Trophoblast cell (in vitro differentiated cells and primary cell): ENCODE measurements around the gene TM9SF2.

Experiments
- DNase-seq, 2 donors: peaks; one replicate each; pipeline ENCODE4 v3.0.0-alpha.2; 2016
- H2AFZ ChIP-seq: 2 replicates; pipeline ENCODE4 v1.6.1; 2013; ENCODE audit warnings: low read length, moderate library complexity, mild to moderate bottlenecking; ENCODE audit not compliant: insufficient read depth, poor library complexity
- H2AK5ac ChIP-seq: 2 replicates; pipeline ENCODE4 v1.6.1; 2013; ENCODE audit warnings: mild to moderate bottlenecking, low read length
- H2BK120ac ChIP-seq: 2 replicates; pipeline ENCODE4 v1.6.1; 2013; ENCODE audit warnings: low read length, mild to moderate bottlenecking, moderate library complexity; ENCODE audit not compliant: insufficient read depth, poor library complexity
- H2BK12ac ChIP-seq: 2 replicates; pipeline ENCODE4 v1.6.1; 2013; ENCODE audit warnings: mild to moderate bottlenecking, low read length, moderate library complexity
- H2BK5ac ChIP-seq: 2 replicates; pipeline ENCODE4 v1.6.1; 2013; ENCODE audit warnings: low read length, low read depth, moderate library complexity, mild to moderate bottlenecking; ENCODE audit not compliant: poor library complexity
- H3K14ac ChIP-seq: 2 replicates; pipeline ENCODE4 v1.6.1; 2013; ENCODE audit warnings: mild to moderate bottlenecking, low read length
- H3K18ac ChIP-seq: 2 replicates; pipeline ENCODE4 v1.6.1; 2013; ENCODE audit warnings: mild to moderate bottlenecking, low read length
- H3K23ac ChIP-seq: 2 replicates; pipeline ENCODE4 v1.6.1; 2013; ENCODE audit warnings: low read length
- H3K27ac ChIP-seq: 2 replicates; pipeline ENCODE4 v1.5.1; 2013; ENCODE audit warnings: low read depth, mild to moderate bottlenecking, inconsistent platforms, low read length, moderate library complexity
- H3K27me3 ChIP-seq: 2 replicates; pipeline ENCODE4 v1.6.1; 2013; ENCODE audit warnings: inconsistent platforms, mild to moderate bottlenecking, low read length, moderate library complexity; ENCODE audit not compliant: insufficient read depth
- H3K36me3 ChIP-seq, 2 experiments: 1 replicate in 1 of 2; 2 replicates in 1 of 2; pipeline ENCODE4 v1.6.1; 2013; ENCODE audit warnings: low read length in 2 of 2, mild to moderate bottlenecking in 2 of 2, moderate library complexity in 1 of 2; ENCODE audit not compliant: insufficient read depth in 2 of 2, control insufficient read depth in 1 of 2
- H3K4ac ChIP-seq: 2 replicates; pipeline ENCODE4 v1.6.1; 2013; ENCODE audit warnings: low read depth, mild to moderate bottlenecking, low read length, moderate library complexity
- H3K4me1 ChIP-seq, 2 experiments: 1 replicate in 1 of 2; 2 replicates in 1 of 2; pipeline ENCODE4 v1.6.1; 2013; ENCODE audit warnings: low read length in 2 of 2, mild to moderate bottlenecking in 2 of 2, moderate library complexity in 1 of 2; ENCODE audit not compliant: insufficient read depth in 2 of 2, control insufficient read depth in 1 of 2
- H3K4me2 ChIP-seq: 2 replicates; pipeline ENCODE4 v1.6.1; 2013; ENCODE audit warnings: inconsistent platforms, mild to moderate bottlenecking, low read length, moderate library complexity
- H3K4me3 ChIP-seq: 2 replicates; pipeline ENCODE4 v1.5.1; 2013; ENCODE audit warnings: mild to moderate bottlenecking, low read depth, low read length, inconsistent platforms
- H3K79me1 ChIP-seq: one replicate; pipeline ENCODE4 v1.6.1; 2013; ENCODE audit warnings: low read length
- H3K79me2 ChIP-seq: 2 replicates; pipeline ENCODE4 v1.6.1; 2013; ENCODE audit warnings: low read length, mild to moderate bottlenecking; ENCODE audit not compliant: control insufficient read depth, insufficient read depth, poor library complexity
- H3K9ac ChIP-seq: 2 replicates; pipeline ENCODE4 v1.6.1; 2013; ENCODE audit warnings: mild to moderate bottlenecking, low read length
- H3K9me3 ChIP-seq: 2 replicates; pipeline ENCODE4 v1.6.1; 2013; ENCODE audit warnings: low read depth, mild to moderate bottlenecking, control low read depth, inconsistent platforms, low read length; ENCODE audit not compliant: insufficient read depth
- H4K12ac ChIP-seq: 2 replicates; pipeline ENCODE4 v1.6.1; 2013; ENCODE audit warnings: low read depth, mild to moderate bottlenecking, low read length, moderate library complexity
- H4K8ac ChIP-seq: 2 replicates; pipeline ENCODE4 v1.6.1; 2013; ENCODE audit warnings: low read depth, mild to moderate bottlenecking, low read length, moderate library complexity
- H4K91ac ChIP-seq: one replicate; pipeline ENCODE4 v1.6.1; 2013; ENCODE audit warnings: low read depth, mild to moderate bottlenecking, low read length, moderate library complexity
- WGBS: extraction: QIAGEN DNeasy Blood & Tissue Kit; methylation state at CpG from one replicate; pipeline ENCODE4 v1.1.7; 2013; ENCODE audit warnings: missing lambda C conversion rate; ENCODE audit not compliant: insufficient read length, insufficient coverage; ENCODE audit errors: extremely low coverage; 5-methylcytosine and 5-hydroxymethylcytosine counted together

Gene TM9SF2

DNA sequence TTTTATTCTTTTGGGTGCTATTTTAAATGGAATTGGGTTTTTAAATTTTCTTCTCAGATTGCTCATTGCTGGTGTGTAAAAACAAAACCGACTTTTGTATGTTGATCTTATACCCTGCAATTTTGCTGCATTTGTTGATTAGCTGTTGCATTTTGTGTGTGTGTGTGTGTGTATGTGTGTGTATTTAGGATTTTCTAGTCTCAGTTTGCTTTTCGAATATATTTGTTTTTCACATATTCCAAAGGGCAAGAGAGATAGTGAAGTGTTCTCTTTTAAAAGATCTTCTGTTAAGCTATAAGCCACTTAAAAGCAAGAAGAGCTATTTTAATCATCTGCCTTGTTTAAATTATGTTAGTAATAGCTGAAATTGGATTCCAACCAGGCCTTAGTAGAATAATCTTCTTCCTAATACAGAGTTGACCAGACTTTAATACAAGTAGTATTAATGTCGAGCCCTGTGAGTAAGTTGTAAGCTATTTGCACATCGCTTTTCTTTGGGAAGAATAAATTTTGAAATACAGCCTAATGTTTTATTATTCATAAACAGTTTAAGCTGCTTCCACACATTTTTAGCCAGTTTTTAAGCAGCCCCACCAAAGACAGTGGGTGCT lies 57.4 kb downstream of the TM9SF2 start:
- H3K4me3 ChIP-seq, result no peak overlapping the region
- no peaks in the 10 kb centered on the region for H3K79me2 ChIP-seq
- no peak for DNase-seq
- H2BK120ac ChIP-seq, result no peak overlapping the region
- no peak overlapping the region for H4K91ac ChIP-seq
- no peaks in the 10 kb centered on the region for H3K27me3 ChIP-seq
- no peak overlapping the region for H4K8ac ChIP-seq
- H3K9ac ChIP-seq, result no peak overlapping the region
- no CpG with 5 or more reads among the region's 4 CpGs for WGBS
- peaks cover 0 to 1% of the 10 kb centered on the region in 2 experiments for H3K4me1 ChIP-seq
- H3K79me1 ChIP-seq, result no peaks in the 10 kb centered on the region
- H2BK12ac ChIP-seq, result no peak overlapping the region
- H2AFZ ChIP-seq, result no peak overlapping the region
- H3K27ac ChIP-seq, result no peak overlapping the region
- no peak overlapping the region for H3K18ac ChIP-seq
- H4K12ac ChIP-seq, result no peak overlapping the region
- no peak overlapping the region for H3K4me2 ChIP-seq
- H2BK5ac ChIP-seq, result no peak overlapping the region
- H3K9me3 ChIP-seq, result no peaks in the 10 kb centered on the region
- H3K14ac ChIP-seq, result no peak overlapping the region
- H3K4ac ChIP-seq, result no peak overlapping the region
- no peak overlapping the region for H3K23ac ChIP-seq
- peaks cover 4 to 12% of the 10 kb centered on the region in 2 experiments for H3K36me3 ChIP-seq
- no peak overlapping the region for H2AK5ac ChIP-seq

DNA sequence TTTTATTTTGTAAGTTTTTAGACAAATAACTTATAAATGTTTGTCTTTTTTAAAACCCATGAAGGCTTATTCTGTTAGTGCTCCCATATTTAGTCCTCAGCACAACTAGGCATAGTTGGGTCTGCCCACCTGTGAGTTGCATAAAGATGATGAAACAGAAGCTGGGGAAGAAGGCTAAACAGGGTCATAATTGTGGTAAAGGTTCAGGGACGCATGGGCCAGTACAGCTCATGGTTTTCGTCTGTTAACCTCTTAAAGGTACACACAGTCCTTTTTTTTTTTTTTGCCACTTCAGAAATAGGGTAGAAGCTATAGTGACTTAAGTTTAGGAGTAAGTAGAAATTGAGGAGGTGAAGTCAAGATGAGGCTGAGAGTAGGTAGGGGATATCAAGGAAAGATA lies 58.3 kb downstream of the TM9SF2 start:
- no CpG with 5 or more reads among the region's 2 CpGs for WGBS

DNA sequence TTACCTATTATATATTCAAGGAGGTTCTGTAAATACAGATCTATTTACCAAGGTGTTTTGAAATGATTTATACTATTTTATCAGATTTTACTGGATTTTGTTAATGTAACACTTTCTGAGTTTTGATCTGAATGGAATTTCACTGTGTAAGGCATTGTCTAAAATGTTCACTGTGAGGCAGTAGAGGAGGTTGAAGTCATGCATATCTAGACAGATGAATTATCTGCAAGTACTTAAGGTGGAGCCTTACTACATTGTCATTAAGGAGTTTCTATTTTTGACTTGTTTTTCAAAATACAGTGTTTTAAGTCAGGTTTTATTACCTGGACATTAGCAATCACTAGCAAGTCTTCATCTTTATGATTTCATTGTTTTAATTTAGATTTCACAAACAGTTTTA lies 62.1 kb downstream of the TM9SF2 start:
- Histone ChIP-seq H3K9me3 (peaks cover 4% of the 10 kb centered on the region), H3K4me3 (no peak overlapping the region), H2BK120ac (no peak overlapping the region), H2BK5ac (no peak overlapping the region), H4K8ac (no peak overlapping the region), H2AK5ac (no peak overlapping the region), H3K18ac (no peak overlapping the region), H3K9ac (no peak overlapping the region), H3K4me2 (no peak overlapping the region), H3K79me1 (no peaks in the 10 kb centered on the region), H3K4me1 (no peaks in the 10 kb centered on the region), H2AFZ (no peak overlapping the region), H3K27me3 (no peaks in the 10 kb centered on the region), H3K27ac (no peak overlapping the region), H4K12ac (no peak overlapping the region), H3K79me2 (no peaks in the 10 kb centered on the region), H3K4ac (no peak overlapping the region), H3K36me3 (peaks cover 8 to 18% of the 10 kb centered on the region in 2 experiments), H3K23ac (no peak overlapping the region), H3K14ac (no peak overlapping the region), H4K91ac (no peak overlapping the region), H2BK12ac (no peak overlapping the region)
- no peak for DNase-seq

More for the DNA sequence above, 58.3 kb downstream of the TM9SF2 start:
- Histone ChIP-seq H2BK12ac (no peak overlapping the region), H3K27ac (no peak overlapping the region), H3K4me3 (no peak overlapping the region), H3K79me2 (no peaks in the 10 kb centered on the region), H3K18ac (no peak overlapping the region), H4K8ac (no peak overlapping the region), H2AFZ (no peak overlapping the region), H3K4me2 (no peak overlapping the region), H3K79me1 (no peaks in the 10 kb centered on the region), H3K23ac (no peak overlapping the region), H2AK5ac (no peak overlapping the region), H2BK5ac (no peak overlapping the region), H3K14ac (no peak overlapping the region), H3K9me3 (no peaks in the 10 kb centered on the region), H4K91ac (no peak overlapping the region), H3K4ac (no peak overlapping the region), H3K4me1 (peaks cover 0 to 1% of the 10 kb centered on the region in 2 experiments), H4K12ac (no peak overlapping the region), H2BK120ac (no peak overlapping the region), H3K9ac (no peak overlapping the region), H3K27me3 (no peaks in the 10 kb centered on the region), H3K36me3 (peaks cover 4 to 10% of the 10 kb centered on the region in 2 experiments)
- DNase-seq, result no peak

DNA sequence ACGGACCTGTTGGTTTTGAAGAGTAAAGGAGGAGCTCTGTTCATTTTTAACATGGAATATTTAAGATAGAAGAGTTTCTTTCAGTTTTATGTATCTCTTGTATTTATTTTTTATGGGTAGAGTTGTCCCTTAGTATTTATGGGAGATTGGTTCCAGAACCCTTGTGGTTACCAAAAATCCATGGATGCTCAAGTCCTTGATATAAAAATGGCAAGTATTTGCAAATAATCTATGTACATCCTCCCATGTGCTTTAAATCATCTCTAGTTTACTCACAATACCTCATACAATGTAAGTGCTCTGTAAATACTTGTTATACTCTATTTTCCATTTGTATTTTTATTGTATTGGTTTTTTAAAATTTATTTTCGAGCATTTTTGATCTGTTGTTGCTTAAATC lies 63.1 kb downstream of the TM9SF2 start:
- Histone ChIP-seq H3K4me1 (no peaks in the 10 kb centered on the region), H3K9ac (no peak overlapping the region), H3K36me3 (peaks cover 8 to 19% of the 10 kb centered on the region in 2 experiments), H3K4ac (no peak overlapping the region), H2AK5ac (no peak overlapping the region), H2BK5ac (no peak overlapping the region), H3K14ac (no peak overlapping the region), H4K8ac (no peak overlapping the region), H2AFZ (no peak overlapping the region), H3K9me3 (peaks cover 5% of the 10 kb centered on the region), H3K27me3 (no peaks in the 10 kb centered on the region), H3K79me1 (no peaks in the 10 kb centered on the region), H3K18ac (no peak overlapping the region), H4K12ac (no peak overlapping the region), H2BK120ac (no peak overlapping the region), H3K27ac (no peak overlapping the region), H3K79me2 (no peaks in the 10 kb centered on the region), H3K4me3 (no peak overlapping the region), H2BK12ac (no peak overlapping the region), H3K4me2 (no peak overlapping the region), H4K91ac (no peak overlapping the region), H3K23ac (no peak overlapping the region)
- no peak for DNase-seq
- WGBS, result no CpG with 5 or more reads among the region's 2 CpGs
